ENCODE data around the gene CLDN19. TPM values are rescaled to one million over a fixed set of nuclear protein-coding genes. Genes with fewer than 3 reads are reported as not detected.

The CLDN19 gene
- not detected for total RNA-seq

- no peak for DNase-seq
These were observed at the start of gene CLDN19 for GRCh38 chr1:42739753-42740700. TSS of gene CLDN19 (minus strand) at chr1:42740236. CDS start at chr1:42740063, 173 bp downstream.

DNA sequence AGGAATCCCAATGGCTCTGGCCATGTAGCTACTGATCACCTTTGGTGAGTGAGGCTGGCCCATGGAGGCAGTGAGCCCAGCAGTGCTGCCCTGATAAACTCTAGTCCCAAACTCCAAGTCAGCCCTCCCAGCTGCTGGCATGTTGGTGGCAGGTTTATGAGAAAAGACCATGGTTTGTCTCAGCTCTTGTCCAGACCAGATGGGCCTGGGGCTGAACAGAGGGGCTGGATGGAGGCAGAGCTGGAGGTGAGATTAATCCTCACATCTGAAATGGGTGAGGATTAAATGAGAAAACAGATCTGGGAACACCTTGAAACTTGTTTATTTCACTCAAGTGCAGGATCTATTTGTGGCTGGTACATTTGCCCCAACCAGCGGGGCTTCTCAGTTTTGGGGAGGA lies 48.0 kb upstream of the CLDN19 start:
- DNase-seq, result no peak

DNA sequence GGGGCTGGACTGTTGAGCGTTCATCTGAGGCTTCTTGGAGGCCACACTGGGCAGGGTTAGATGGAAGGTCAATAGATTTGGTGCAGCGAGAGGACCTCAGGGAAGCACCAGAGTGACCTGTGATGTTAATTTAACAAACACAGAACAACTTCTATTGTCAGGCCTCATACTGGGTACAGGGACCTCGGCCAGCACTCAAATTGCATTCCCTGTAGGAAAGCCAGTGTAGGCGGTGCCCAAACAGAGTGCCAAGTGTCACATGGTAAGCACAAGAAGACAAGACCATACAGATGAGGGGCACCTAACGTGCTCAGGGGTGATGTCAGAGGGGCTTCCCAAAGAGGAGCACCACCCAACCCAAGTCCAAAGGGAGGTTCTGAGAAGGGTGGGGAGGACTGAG lies 46.1 kb upstream of the CLDN19 start:
- no peak for DNase-seq

DNA sequence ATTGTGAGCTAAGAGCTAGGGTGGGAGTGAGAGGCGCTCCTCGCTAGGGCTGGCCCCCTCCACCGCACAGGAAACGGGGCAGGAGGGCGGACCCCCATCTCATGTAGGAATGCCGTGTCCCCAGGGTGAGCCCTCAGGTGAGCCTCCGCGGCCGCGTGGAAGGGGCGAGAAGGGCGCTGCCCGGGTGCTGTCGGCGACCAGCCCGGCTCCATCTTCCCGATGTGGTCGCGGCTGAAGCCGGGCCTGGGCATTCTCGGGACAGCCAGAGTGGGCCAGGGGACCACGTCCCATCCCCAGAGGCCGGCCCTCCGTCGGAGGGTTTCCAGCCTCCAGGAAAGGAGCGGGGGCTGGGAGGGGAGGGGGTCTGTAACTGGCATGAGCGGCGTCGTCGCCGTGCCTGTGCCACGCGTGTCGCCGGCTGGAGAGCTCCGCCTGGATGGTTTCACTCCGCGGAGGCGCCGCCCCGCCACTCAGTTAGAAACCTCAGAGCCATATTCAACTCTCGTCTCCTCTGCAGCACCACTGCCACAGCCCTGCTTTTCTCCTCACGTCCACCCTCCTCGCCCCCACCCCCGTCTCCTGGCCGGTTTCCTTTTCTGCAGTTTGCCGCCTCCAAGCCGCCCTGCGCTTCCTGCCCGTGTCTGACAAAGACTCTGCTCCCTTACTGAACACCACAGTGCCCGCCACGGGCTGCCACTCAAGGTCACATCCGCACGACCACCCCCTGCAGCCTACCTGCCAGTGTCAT lies 45.1 kb upstream of the CLDN19 start, which contains the start of gene TMEM269:
Gene TMEM269 (plus strand): TSS at position 46 of the 748 bp plus-strand sequence. CDS start 4,903 bp downstream, outside the sequence.
- peak; percentile 14 for DNase-seq

GRCh38 chr1:42784547-42784945 lies 44.5 kb upstream of the CLDN19 start:
- no peak for DNase-seq

GRCh38 chr1:42783092-42783491 lies 43.1 kb upstream of the CLDN19 start:
- no peak for DNase-seq

DNA sequence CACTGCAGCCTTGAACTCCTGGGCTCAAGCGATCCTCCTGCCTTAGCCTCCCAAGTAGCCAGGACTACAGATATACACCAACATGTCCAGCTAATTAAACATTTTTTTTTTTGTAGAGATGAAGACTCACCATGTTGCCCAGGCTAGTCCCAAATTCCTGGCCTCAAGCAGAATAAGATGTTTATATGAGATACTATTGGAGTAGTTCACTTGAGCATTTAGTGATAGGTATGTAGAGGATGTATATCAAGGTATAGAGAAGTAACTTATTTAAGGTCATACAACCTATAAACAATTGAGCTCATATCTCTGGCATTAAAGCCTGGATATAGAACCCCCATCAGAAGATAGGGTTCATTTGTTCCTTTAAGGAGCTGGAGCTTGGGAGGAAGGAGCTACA lies 40.1 kb upstream of the CLDN19 start:
- no peak for DNase-seq

GRCh38 chr1:42779725-42780124 lies 39.7 kb upstream of the CLDN19 start:
- DNase-seq, result no peak

DNA sequence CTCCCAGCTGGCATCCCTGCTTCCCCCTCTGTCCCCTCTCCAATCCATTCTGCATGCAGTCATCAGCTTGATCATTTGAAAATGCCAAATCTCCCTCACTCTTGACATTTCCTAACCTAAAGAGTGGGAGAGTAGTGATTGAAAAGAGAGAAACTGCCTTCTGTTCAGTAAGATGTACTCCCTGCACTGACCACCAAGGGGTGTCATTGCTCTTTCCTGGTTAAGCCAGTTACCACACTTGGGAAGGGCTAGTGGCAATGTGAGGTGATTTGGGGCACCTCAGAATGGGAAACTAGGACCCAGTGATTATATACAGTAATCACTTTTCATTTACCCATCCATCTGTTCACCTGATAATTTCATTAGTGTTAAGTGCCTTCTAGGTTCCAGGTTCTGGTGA lies 37.8 kb upstream of the CLDN19 start:
- DNase-seq, result peak; percentile 15

DNA sequence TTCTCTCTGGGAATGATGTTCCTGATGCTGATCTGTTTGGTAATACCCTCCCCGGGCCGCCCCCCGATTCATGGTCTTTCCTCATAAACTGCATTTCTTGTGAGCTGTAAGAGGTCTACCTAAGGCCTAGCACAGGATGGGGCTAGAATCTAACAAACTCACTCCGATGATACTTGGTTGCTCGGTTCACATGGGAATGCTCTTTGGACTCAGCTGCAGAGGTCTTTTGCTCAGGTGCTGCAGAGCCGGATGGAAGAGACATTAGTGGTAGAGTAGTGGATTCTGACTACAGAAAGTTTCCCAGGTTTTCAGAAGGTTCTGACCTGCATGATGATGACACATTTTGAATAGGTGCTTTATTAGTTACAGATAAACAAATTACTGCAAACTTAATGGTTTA lies 36.5 kb upstream of the CLDN19 start:
- DNase-seq, result no peak

DNA sequence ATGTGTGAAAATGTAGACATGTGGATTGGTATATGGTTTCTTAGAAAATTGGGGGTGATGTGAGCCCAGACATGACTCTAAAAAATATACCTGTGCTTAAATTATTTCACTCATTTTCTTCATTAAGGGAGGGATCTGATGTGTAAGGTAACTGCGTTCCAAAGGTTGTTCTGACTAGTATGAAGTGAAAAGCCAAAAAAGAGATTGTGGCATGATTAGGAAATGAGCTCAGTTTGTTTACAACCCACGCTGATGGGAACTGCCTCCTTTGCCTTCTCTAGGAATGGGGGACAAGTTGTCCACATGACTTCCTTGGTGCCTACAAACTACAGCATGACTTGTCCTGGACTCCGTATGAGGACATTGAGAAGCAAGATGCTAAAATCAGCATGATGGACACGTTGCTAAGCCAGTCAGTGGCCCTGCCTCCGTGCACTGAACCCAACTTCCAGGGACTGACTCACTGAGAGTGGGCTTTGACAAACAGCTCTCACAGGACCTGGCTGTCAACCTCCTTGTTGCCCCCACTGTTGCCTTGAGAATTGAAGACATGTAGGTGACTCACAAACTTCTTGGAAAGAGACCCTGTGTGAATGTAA lies 35.0 kb upstream of the CLDN19 start:
- DNase-seq, result no peak

DNA sequence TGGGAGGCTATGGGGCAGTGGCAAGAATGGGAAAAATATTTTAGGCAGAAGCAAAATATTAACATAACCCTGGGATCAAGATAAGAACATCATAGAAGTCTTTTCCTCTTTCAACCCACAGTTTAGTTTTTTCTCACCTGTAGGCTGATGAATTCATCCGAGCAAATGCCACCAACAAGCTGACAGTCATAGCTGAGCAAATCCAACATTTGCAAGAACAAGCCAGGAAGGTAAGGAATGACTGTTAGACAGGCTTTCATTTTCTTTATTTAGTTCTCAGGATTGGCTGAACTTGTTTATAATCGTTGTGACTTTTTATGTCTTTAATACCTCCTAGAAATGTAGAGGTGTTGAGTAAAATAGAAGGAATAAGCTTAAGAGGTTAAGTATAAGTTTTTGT lies 33.4 kb upstream of the CLDN19 start:
- DNase-seq, result no peak

DNA sequence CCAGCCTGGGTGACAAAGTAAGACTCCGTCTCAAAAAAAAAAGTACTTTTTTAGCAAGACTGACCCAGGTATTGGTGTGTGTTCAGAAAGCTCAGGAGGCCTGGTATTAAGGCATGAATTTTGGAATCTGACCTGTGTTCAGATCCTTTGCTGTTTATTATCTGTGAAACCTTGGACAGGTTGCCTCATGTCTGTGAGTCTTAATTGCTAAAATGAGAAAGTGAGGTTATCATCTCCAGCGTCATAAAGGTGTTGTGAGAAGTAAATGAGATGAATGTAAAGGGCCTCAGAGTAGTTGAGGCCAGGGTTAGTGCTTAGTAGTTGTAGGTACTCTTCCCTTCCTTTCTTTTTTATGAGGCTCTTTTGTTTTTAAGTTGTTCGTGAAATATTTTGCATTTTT lies 29.8 kb upstream of the CLDN19 start:
- DNase-seq, result no peak

- DNase-seq, result no peak
These were observed 28.1 kb upstream of the CLDN19 start for GRCh38 chr1:42768172-42768571.

- DNase-seq, result no peak
These were observed 27.5 kb upstream of the CLDN19 start for GRCh38 chr1:42767510-42768000.

DNA sequence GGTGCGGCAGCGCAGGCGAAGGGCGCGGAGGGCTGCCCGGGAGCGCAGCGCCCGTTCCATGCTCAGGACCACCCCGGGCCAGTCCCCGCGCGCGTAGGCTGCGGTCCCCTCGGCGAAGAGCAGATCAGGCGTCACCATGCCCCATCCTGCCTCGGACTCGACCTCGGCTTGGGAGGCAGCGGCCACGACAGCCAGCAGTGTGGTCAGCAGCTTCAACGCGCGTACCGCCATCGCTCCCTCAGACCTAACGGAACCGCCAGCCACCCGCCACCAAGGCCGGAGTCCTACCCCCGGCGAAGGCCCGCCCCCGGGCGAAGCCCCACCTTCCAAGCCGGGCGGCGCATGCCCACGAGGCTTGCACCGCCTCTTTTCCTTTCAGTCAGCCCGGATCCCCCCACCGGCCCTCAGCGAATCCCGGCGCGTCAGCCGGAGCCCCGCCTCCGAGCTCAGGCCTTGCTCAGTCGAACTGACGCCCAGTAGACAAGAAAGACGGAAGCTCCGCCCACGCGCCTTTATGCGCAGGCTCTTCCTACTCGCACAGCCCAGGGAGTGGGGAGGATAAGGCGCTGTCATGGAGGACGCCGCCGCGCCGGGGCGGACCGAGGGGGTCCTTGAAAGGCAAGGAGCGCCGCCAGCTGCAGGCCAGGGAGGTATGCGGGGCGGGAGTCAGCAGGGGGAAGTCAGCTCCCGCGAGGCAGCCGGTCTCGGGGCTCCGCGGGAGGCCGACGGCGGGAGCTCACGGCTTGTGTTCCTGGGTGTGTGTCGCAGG lies 26.9 kb upstream of the CLDN19 start, which contains the start of the genes C1orf50 and P3H1:
Gene C1orf50 (plus strand): TSS at position 509 of the 769 bp plus-strand sequence. CDS start 63 bp downstream, at position 572.
Gene P3H1 (minus strand): TSS at position 288 of the 769 bp plus-strand sequence. CDS start 57 bp downstream, at position 231.
- peak; percentile 99 for DNase-seq

DNA sequence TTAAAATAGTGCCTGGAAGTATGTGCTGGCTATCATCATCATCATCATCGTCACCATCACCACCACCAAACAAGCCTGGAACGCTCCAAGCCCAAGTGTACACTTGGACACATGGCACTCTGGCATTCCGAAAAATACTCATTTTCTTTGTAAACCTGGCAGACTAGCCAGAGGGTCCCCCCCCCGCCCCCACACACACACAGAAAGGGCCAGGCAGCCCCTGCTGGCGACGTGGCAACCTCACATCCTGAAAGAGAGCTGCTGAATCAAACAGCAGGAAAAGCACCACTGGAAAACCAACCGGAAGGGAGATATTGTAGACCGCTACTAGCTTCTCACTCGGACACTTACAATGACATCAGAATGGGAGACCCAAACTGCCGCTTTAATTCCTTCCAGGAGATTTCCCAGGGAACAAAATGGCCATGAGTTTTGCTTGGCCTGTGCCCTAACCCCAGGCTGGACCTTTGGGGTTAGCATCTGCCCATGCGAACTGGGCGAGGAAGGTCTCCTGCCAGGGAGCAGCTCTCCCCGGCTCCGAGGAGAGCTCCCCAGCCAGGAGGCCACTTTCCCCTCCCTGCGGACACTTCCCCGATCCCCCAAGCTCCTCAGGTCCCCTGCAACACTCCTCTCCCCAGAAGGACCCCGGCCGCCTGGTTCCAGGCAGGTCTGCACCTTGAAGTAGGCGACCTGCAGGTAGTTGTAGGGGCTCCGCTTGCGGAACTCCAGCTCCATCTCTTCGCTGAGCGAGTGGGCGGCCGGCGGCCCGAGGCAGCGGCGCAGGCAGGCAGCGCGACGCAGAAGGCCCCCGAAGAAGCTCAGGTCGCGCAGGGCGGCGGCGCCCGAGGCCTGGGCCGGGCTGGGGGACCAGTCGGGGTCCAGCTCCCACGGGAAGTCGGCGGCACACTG lies 26.1 kb upstream of the CLDN19 start:
- no peak for DNase-seq

DNA sequence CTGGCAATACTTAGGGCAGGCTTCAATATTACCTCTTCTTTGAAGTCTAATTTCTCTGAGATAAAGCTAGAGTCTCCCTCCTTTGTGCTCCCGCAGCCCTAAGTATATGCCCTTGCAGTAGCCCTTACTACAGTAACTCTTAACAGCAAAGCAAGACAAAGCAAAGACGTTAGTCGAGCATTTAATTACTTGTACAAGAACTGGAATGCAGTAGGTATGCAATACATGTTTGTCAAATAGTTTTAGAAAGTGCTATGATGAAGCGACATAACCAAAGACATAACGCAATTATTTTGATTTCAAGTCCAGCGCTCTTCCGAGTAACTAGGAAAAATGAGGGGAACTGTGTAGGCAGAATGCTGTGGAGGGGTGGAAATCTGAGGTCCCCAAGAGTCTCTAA lies 25.2 kb upstream of the CLDN19 start:
- no peak for DNase-seq

DNA sequence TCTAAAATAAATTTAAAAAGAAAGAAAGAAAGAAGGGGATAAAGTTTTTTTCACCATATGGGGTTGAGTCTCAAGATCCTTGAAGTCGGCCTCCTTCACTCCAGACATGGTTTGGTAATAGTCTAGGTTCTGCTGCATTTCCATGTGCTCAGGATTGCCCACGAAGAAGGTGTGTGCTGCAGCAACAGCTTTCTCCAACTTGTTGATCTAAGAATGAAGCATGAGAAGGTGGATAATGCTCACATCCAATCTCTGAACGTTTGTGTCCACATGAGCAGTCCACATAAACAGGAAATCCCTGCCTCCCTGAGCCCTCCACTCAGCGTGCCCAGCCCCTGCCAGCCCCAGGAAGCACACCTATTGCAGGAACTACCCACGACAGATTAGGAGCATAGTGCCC lies 22.2 kb upstream of the CLDN19 start:
- DNase-seq, result no peak

- DNase-seq, result no peak
These were observed 21.5 kb upstream of the CLDN19 start for GRCh38 chr1:42761567-42761966.

DNA sequence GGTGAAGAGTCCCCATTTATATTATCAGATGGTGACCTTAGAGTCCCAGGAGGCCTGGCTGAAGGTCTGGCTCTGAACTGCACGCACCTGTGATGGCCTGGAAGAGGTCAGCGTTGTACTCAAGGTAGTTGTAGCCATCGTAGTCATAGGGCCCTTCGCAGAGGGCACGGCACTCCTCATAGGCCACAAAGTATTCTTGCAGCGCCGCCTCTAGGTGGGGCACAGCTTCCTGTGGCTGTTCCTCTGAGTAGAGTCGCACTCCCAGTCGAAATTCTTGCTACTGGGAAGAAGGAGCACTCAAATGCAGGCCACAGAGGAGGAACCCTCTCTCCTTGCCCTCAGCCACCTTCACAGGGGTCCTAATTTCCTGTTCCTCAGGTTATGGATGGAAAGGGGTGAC lies 19.1 kb upstream of the CLDN19 start:
- no peak for DNase-seq
